ENCODE measurements around the gene KLF15.

KLF15 gene

DNA sequence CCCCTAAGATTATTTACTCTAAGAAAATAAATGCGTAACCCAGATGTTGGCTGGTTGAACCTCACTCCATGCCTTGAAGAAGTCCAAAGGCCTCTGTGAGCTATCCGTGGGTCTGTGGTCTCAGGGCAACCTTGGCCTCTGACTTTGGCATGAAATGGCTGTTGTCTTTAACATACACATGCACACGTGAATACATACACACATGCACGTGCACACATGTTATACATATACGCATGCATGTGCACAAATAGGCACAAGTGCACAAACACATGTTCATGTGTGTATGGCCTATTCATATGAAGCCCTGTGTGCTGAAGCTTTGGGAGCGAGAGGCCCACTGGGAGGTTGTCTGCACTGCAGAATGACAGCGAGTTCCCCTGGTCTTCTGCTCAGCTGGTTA lies 50.8 kb downstream of the KLF15 start:
- DNase-seq (ENCODE audit: low read depth in 2 of 2): no peak

DNA sequence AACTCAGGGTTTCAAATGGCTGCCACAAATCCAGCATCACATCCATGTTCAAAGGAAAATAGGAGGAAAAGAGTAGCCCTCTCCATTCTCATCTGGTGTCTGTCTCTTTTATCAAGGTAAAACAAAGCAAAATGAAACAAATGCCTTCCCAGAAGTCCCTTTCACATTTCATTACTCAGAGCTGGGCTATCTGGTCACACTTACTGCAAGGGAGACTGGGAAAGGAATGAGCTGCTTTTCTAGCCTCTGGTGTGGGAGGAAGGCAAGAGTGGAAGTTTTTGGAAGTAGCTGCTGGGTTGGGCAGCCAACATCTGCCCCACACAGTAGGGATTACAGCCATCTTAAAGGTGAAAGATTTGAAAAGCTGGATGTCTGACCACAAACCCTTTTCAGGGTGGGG lies 51.8 kb downstream of the KLF15 start:
- no peak for DNase-seq (ENCODE audit: low read depth in 2 of 2)

DNA sequence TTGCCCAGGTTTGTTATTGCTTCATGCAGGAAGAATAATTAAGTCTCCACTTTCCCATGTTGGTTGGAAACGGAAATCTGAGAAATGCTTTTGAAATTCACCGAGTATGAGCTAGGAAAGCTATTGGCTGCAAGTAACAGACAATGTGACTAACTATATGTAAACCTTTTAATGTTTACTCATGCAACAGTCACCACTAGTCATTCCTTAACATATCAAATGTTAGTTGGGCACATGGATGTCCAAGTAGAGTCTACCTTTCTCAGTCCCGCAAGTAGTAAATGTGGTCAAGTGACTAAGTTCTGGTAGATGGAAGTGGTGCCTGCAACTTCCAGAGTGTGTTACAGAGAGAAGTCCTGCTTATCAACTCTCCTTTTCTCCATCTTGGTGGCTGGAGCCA lies 52.5 kb downstream of the KLF15 start:
- no peak for DNase-seq (ENCODE audit: low read depth in 2 of 2)

DNA sequence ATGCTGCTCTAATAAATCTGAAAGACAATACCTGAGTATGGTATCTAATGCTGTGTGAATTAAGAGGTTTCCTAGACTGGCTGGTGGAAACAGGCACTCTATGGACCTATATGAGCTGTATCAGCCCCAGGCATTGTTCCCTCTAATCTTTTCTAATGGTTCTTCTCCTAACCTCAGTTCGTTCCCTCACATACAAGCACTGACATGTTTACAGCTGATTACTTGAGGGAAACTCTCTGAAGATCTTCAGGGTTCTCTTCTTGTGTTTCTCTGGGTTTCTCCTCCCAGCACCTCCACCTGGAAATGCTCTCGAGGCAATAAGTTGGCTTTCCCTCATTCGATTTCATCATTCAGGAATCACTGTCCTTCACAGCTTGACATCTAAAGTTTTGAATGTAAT lies 52.9 kb downstream of the KLF15 start:
- DNase-seq (ENCODE audit: low read depth in 2 of 2): no peak

DNA sequence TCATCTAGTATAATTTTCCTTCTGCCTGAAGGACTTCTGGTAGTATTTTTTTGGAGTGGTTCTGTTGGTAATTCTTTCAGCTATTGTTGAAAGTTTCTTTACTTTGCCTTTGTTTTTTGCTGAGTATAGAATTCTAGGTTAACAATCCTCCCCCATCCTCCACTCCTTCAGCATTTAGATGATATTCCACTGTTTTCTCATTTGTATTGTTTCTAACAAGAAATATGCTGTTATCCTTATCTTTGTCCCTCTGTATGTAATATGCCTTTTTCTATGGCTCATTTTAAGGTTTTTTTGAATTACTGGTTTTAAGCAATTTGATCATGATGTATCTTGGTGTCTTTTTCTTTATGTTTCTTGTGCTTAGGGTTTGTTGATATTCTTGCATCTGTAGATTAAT lies 53.9 kb downstream of the KLF15 start:
- DNase-seq (ENCODE audit: low read depth in 2 of 2): no peak

DNA sequence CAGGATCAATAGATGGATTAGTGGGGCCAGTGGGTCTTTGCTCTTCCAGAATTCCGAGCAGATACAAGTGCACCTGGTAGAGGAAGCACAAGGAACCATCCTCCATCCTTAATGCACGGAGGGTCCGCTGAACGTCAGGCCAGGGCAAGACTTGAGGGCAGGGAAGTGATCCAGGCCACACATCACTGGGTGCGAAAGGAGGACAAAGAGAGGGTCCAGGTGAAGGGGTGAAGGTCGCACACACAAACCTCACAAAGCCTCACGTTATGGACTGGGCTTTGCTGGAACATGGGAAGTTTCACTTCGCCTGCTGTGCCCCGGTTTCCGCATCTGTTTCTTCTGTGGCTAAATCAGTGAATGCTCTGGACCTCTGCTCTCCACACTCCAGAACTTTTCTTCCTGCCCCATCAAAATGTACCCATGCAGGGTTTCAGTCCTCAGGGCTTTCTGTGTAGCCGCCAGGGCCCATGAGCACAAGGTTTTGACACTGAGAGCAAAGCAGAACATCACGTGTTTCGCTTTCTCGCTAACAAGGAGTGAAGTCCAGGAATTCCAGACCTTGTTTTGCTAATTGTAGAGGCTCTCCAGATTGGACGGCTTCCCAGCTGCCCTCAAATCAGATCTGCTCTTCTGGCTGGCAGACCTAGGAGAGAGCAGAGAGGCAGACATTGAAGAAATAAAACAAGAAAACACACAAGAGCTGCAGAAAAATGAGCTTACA lies 56.3 kb downstream of the KLF15 start:
- DNase-seq (ENCODE audit: low read depth in 2 of 2): no peak

DNA sequence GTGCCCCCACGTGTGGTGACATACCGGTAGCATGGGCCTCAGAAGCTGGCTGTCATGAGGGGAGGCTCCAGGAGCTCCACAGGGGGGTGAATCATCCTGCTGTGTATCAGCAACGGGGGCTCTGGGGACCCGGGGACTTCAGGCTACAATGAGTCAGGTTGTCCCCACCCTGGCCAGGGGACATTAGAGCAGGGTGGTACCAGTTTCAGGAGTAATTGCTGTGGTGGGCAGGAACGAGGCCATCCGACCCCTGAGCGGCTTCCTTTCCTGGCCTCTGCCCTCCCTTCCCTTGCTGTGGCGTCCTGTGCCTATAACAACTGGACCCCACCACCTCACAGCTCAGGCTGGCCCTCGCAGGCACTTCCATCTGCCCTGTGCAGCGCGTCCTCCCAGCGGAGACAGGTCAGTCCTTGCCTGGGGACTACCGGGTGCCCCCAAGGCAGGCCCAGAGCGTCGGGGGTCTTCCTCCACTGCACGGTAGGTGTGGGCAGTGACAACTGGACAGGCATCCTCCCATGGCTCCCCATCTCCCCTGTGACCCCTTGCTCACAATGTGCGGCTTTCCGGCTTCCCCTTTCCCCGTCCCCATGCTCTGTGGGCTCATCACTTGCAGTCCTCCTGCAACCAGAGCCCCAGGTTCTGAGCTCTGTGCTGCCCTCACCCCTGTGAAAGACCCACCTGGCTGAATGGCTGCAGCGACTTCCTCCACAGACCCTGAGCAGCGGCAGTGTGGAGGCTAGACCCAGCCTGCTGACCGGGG lies 57.0 kb downstream of the KLF15 start:
- DNase-seq (ENCODE audit: low read depth in 2 of 2): no peak

DNA sequence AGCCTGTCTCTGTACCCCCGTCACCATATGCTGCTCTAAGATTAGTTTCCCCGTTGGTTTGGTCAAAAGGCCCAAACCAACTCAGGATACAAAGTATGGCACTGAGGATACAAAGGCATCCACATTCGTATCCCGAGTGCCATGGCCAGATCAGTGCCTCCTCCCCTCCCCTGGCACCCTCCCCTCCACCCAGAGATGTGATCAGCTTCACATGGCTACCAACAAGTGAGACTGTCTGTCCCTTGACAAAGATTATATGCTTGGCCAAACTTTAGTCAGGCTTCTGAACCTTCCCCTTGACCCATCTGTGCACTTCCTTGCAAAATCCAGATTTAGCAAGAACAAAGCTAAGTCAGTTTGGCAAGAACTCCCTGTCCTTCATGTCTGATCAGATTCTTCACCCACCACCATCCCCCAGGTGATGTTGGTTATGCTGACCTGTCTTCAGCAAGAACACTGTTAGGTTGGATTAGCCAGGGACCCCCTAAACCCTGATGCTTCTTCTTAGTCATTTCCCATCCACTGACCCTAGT lies 61.7 kb downstream of the KLF15 start:
- no peak for DNase-seq (ENCODE audit: low read depth in 2 of 2)

DNA sequence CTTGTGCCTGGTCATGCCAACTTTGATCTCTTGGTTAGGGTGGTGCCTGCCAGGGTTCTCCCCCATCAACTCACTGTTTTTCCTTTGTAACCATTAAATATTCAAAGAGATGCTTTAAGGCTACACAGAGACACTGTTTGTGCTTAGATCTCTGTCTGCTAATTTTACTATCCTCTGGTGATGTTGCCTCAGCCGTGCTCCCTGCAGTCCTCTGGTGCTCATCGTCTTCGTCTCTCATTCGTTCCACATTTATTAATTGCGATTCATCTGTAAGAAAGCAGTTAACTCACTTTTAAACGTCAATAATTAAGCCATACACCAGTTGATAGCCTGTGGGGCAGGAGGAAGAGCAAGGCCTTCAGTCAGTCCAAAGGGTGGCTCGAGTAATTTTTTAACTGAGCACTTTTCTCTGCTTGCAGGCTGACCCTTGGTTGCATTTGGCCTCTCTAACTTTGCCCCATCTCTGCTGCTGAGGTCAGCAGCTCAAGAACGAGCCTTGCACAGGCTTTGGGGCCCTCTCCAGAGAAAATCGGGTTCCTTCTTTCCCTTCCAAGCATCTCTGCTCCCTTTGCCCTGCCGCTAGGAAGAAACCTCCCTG lies 62.9 kb downstream of the KLF15 start:
- no peak for DNase-seq (ENCODE audit: low read depth in 2 of 2)

DNA sequence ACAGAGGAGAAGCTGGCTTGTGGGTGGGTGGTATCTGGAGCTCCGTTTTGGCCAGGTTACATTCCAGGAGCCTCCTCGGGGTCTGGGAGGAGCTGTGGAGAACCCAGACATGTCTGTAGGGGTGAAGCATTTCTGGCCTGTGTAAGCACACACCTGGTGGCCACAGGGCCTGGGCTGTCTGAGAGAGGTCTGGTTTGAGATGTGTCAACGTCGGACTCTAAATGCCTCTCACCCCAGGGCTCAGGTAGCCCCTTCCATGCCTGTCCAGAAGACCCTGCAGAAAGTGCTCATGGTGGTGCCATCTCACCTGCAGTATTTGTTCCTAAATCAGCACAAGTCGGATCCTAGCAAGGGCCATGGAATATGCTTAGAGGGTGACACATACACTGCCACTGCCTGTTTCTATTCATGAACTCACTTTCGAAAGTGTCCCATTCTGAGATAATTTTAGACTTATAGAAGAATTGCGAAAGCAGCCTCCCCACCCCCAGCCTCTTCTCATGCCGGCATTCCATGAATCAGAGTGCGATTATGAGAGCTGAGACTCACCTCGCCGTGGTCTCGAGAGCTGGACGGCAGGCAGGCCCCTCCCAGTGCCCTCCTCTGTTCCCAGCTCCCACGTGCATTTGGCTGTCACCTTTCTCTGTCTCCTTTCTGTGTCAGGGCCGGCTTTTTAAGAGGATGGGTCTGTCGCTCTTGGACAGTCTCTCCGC lies 63.7 kb downstream of the KLF15 start:
- no peak for DNase-seq (ENCODE audit: low read depth in 2 of 2)
